Upper lobe of left lung (tissue), 6 donors: ENCODE data around the gene ZNF727. TPM values are rescaled to one million over a fixed set of nuclear protein-coding genes. Genes with fewer than 3 reads are reported as not detected.
"Not testable (repeated sequence)": the region's sequence is repeated elsewhere in the genome, so short reads cannot be mapped to it uniquely, and the experiment has no call there.

ENCODE experiments used
- ATAC-seq, 2 donors: fragments of 200-7000 bp; cut with Tn5 transposase; one replicate each; pipeline ENCODE4 v1.9.1; 2022; ENCODE audit warnings: mild to moderate bottlenecking in 2 of 2, moderate library complexity in 2 of 2; ENCODE audit not compliant: low FRiP score in 2 of 2
- DNase-seq, 2 donors: peaks; one replicate each; pipeline ENCODE4 v3.0.0-alpha.2; 2019 to 2020
- H3K27ac ChIP-seq, 4 donors: fragments of 200-600 bp; sonication (generic); one replicate each; pipeline ENCODE4 v1.5.1; 2016 to 2019
- H3K27me3 ChIP-seq, 4 donors: fragments of 200-600 bp; sonication (generic); one replicate each; pipeline ENCODE4 v1.5.1; 2017 to 2019
- H3K36me3 ChIP-seq, 4 donors: fragments of 200-600 bp; sonication (generic); one replicate each; pipeline ENCODE4 v1.5.1; 2016 to 2019
- H3K4me1 ChIP-seq, 4 donors: fragments of 200-600 bp; sonication (generic); one replicate each; pipeline ENCODE4 v1.5.1; 2018 to 2019
- H3K4me3 ChIP-seq, 4 donors: fragments of 200-600 bp; sonication (generic); one replicate each; pipeline ENCODE4 v1.5.1; 2017 to 2019; ENCODE audit warnings: mild to moderate bottlenecking in 2 of 4, moderate library complexity in 1 of 4
- H3K9me3 ChIP-seq, 4 donors: fragments of 200-600 bp; sonication (generic); one replicate each; pipeline ENCODE4 v1.5.1; 2018 to 2019
- CTCF ChIP-seq, 6 experiments: fragments of 450-650 bp in 4 of 6; fragments of 200-600 bp in 2 of 6; sonication (generic) in 2 of 6; IDR thresholded peaks; one replicate each; pipeline ENCODE4 v1.5.1; 2016 to 2019; ENCODE audit warnings: antibody characterized with exemption in 6 of 6
- EP300 ChIP-seq, 4 donors: sonication (generic); formaldehyde crosslinking; IDR thresholded peaks; one replicate each; pipeline ENCODE4 v1.5.1; 2017; ENCODE audit warnings: antibody characterized with exemption in 4 of 4, control low read depth in 2 of 4
- POLR2A ChIP-seq, 4 donors: fragments of 450-650 bp; IDR thresholded peaks; one replicate each; pipeline ENCODE4 v1.5.1; 2016 to 2017; ENCODE audit warnings: antibody characterized with exemption in 4 of 4, mild to moderate bottlenecking in 2 of 4
- POLR2AphosphoS5 ChIP-seq, 2 donors: sonication (generic); formaldehyde crosslinking; IDR thresholded peaks; one replicate each; pipeline ENCODE4 v1.5.1; 2017; ENCODE audit warnings: antibody characterized with exemption in 2 of 2
- WGBS, 2 donors: methylation state at CpG; one replicate each; pipeline ENCODE4 v1.1.5; 2017 to 2018; 5-methylcytosine and 5-hydroxymethylcytosine counted together
- total RNA-seq, 6 donors: library from RNA; depleted of rRNA in 4 of 6; stranded (reverse); fragments of >200 nt in 4 of 6; gene quantifications; one replicate each; pipeline versions ENCODE4 v1.1.0 to v1.2.1, GENCODE V29; 2016 to 2021
- donor health status: DM: no; HTN: no; CAD: no; lungs with moderate emphysema.
- donor health status: DM: no; HTN: yes; CAD: no; lungs with severe emphysema.

ZNF727 gene
- total RNA-seq, 6 donors from 2014 or later: 0.59 to 7.3 (median 2.4) TPM

GRCh38 chr7:64046041-64046389, 781 bp downstream of the ZNF727 start:
- H3K4me3 ChIP-seq: peak overlapping the region in 3 of 4 donors; percentile 51 to 61 (median 56)
- 13 to 37% methylated on average over 10 to 12 of the region's 12 CpGs for WGBS, 2 donors
- peak overlapping the region in 3 of 4 donors; percentile 51 to 84 (median 75) for H3K27ac ChIP-seq
- H3K9me3 ChIP-seq: peaks cover 0 to 13% (median 2%) of the 10 kb centered on the region in 4 donors
- H3K36me3 ChIP-seq: no peaks in the 10 kb centered on the region
- no peaks in the 10 kb centered on the region for H3K4me1 ChIP-seq
- ATAC-seq: peak in 1 of 2 donors; percentile 11
- no peaks in the 10 kb centered on the region for H3K27me3 ChIP-seq
- no peak for TF ChIP-seq CTCF (IDR thresholded peaks at IDR 0.05)
- no peak for TF ChIP-seq EP300 (IDR thresholded peaks at IDR 0.05)
- TF ChIP-seq POLR2A (IDR thresholded peaks at IDR 0.05): no peak
- TF ChIP-seq POLR2AphosphoS5 (IDR thresholded peaks at IDR 0.05): no peak
- DNase-seq: no peak

- WGBS, 2 donors: 65 to 87% methylated on average over 3 of the region's 3 CpGs
- H3K27me3 ChIP-seq, DNase-seq, H3K27ac ChIP-seq, ATAC-seq, H3K4me3 ChIP-seq, H3K4me1 ChIP-seq: not testable (repeated sequence)
- Histone ChIP-seq H3K36me3 (peaks cover 0 to 13% (median 2%) of the 10 kb centered on the region in 4 donors), H3K9me3 (peaks cover 53 to 100% (median 89%) of the 10 kb centered on the region in 4 donors)
Measured at GRCh38 chr7:64077837-64078698, 32.8 kb downstream of the ZNF727 start.

GRCh38 chr7:64078699-64078994, 33.4 kb downstream of the ZNF727 start:
- Histone ChIP-seq H3K27me3 (no peaks in the 10 kb centered on the region), H3K4me1 (no peaks in the 10 kb centered on the region), H3K9me3 (peaks cover 50 to 100% (median 91%) of the 10 kb centered on the region in 4 donors), H3K36me3 (peaks cover 0 to 13% (median 2%) of the 10 kb centered on the region in 4 donors), H3K4me3 (no peak overlapping the region), H3K27ac (no peak overlapping the region)
- DNase-seq (no peak), ATAC-seq (no peak)
- TF ChIP-seq CTCF (IDR thresholded peaks at IDR 0.05) (no peak), POLR2A (IDR thresholded peaks at IDR 0.05) (no peak), EP300 (IDR thresholded peaks at IDR 0.05) (no peak), POLR2AphosphoS5 (IDR thresholded peaks at IDR 0.05) (no peak)
- 88 to 90% methylated on average over 2 of the region's 2 CpGs for WGBS, 2 donors

- Histone ChIP-seq H3K9me3 (peaks cover 0 to 98% (median 74%) of the 10 kb centered on the region in 4 donors), H3K27me3 (no peaks in the 10 kb centered on the region), H3K4me1 (no peaks in the 10 kb centered on the region), H3K36me3 (no peaks in the 10 kb centered on the region), H3K4me3 (no peak overlapping the region), H3K27ac (no peak overlapping the region)
- ATAC-seq (no peak), DNase-seq (no peak)
- WGBS, 2 donors: 59% methylated on average over 3 of the region's 3 CpGs; no CpG with 5 or more reads in 1 of the 2 donors
- TF ChIP-seq POLR2AphosphoS5 (IDR thresholded peaks at IDR 0.05) (no peak), EP300 (IDR thresholded peaks at IDR 0.05) (no peak), CTCF (IDR thresholded peaks at IDR 0.05) (no peak), POLR2A (IDR thresholded peaks at IDR 0.05) (no peak)
Measured at GRCh38 chr7:64087501-64087900, 42.3 kb downstream of the ZNF727 start.

GRCh38 chr7:64088863-64089262, 43.6 kb downstream of the ZNF727 start:
- not testable (repeated sequence) for ATAC-seq, H3K4me3 ChIP-seq, H3K36me3 ChIP-seq, H3K27me3 ChIP-seq, H3K27ac ChIP-seq, H3K4me1 ChIP-seq, DNase-seq
- H3K9me3 ChIP-seq: peaks cover 0 to 98% (median 73%) of the 10 kb centered on the region in 4 donors
- 77 to 84% methylated on average over 5 of the region's 5 CpGs for WGBS, 2 donors

Other genes with a start within 250 kb of the ZNF727 start
- not detected for gene ZNF722, start 46.6 kb upstream of the ZNF727 start, total RNA-seq
- not detected for gene ZNF735, start 161.8 kb downstream of the ZNF727 start, total RNA-seq
- gene ZNF679, start 183.0 kb downstream of the ZNF727 start, total RNA-seq: not detected